ENCODE results near the gene LGR4.

The LGR4 gene

GRCh38 chr11:27401280-27401832 is 71.2 kb downstream of the LGR4 start:
- FAIRE-seq = no peak
- no peak for DNase-seq (ENCODE audit: insufficient read length, low spot score)
- TF ChIP-seq POU2F2 (IDR thresholded peaks at IDR 0.05; ENCODE audit: low read depth, low read length) (no peak), TAF1 (IDR thresholded peaks at IDR 0.05; ENCODE audit: low read depth, low read length) (no peak), PAX5 (IDR thresholded peaks at IDR 0.05; ENCODE audit: insufficient read depth, low read length, severe bottlenecking) (no peak), POLR2AphosphoS5 (IDR thresholded peaks at IDR 0.05; ENCODE audit: low read depth, low read length) (no peak), SPI1 (IDR thresholded peaks at IDR 0.05; ENCODE audit: low read depth, low read length) (no peak), POLR2A (IDR thresholded peaks at IDR 0.05; ENCODE audit: low read depth, low read length) (no peak)

- no peak for FAIRE-seq
- TF ChIP-seq POLR2AphosphoS5 (IDR thresholded peaks at IDR 0.05; ENCODE audit: low read depth, low read length) = no peak
- TF ChIP-seq POU2F2 (IDR thresholded peaks at IDR 0.05; ENCODE audit: low read depth, low read length) = no peak
- TF ChIP-seq POLR2A (IDR thresholded peaks at IDR 0.05; ENCODE audit: low read depth, low read length) = no peak
- no peak for TF ChIP-seq SPI1 (IDR thresholded peaks at IDR 0.05; ENCODE audit: low read depth, low read length)
- TF ChIP-seq PAX5 (IDR thresholded peaks at IDR 0.05; ENCODE audit: insufficient read depth, low read length, severe bottlenecking) = no peak
- TF ChIP-seq TAF1 (IDR thresholded peaks at IDR 0.05; ENCODE audit: low read depth, low read length) = no peak
- DNase-seq (ENCODE audit: insufficient read length, low spot score) = no peak
Observed at GRCh38 chr11:27398400-27398770, 74.2 kb downstream of the LGR4 start.

GRCh38 chr11:27397624-27398399 is 74.8 kb downstream of the LGR4 start:
- no peak for DNase-seq (ENCODE audit: insufficient read length, low spot score)
- TF ChIP-seq TAF1 (IDR thresholded peaks at IDR 0.05; ENCODE audit: low read depth, low read length) (no peak), POLR2AphosphoS5 (IDR thresholded peaks at IDR 0.05; ENCODE audit: low read depth, low read length) (no peak), POLR2A (IDR thresholded peaks at IDR 0.05; ENCODE audit: low read depth, low read length) (no peak), POU2F2 (IDR thresholded peaks at IDR 0.05; ENCODE audit: low read depth, low read length) (no peak), SPI1 (IDR thresholded peaks at IDR 0.05; ENCODE audit: low read depth, low read length) (no peak), PAX5 (IDR thresholded peaks at IDR 0.05; ENCODE audit: insufficient read depth, low read length, severe bottlenecking) (no peak)
- no peak for FAIRE-seq

GRCh38 chr11:27396259-27396839 is 76.2 kb downstream of the LGR4 start:
- TF ChIP-seq PAX5 (IDR thresholded peaks at IDR 0.05; ENCODE audit: insufficient read depth, low read length, severe bottlenecking) (no peak), SPI1 (IDR thresholded peaks at IDR 0.05; ENCODE audit: low read depth, low read length) (no peak), POU2F2 (IDR thresholded peaks at IDR 0.05; ENCODE audit: low read depth, low read length) (no peak), POLR2A (IDR thresholded peaks at IDR 0.05; ENCODE audit: low read depth, low read length) (no peak), POLR2AphosphoS5 (IDR thresholded peaks at IDR 0.05; ENCODE audit: low read depth, low read length) (no peak), TAF1 (IDR thresholded peaks at IDR 0.05; ENCODE audit: low read depth, low read length) (no peak)
- FAIRE-seq = no peak
- no peak for DNase-seq (ENCODE audit: insufficient read length, low spot score)

- DNase-seq (ENCODE audit: insufficient read length, low spot score) = no peak
- FAIRE-seq = no peak
Observed at GRCh38 chr11:27395556-27396258, 76.9 kb downstream of the LGR4 start.

GRCh38 chr11:27394781-27395228 is 77.8 kb downstream of the LGR4 start:
- no peak for FAIRE-seq
- no peak for TF ChIP-seq POU2F2 (IDR thresholded peaks at IDR 0.05; ENCODE audit: low read depth, low read length)
- TF ChIP-seq POLR2AphosphoS5 (IDR thresholded peaks at IDR 0.05; ENCODE audit: low read depth, low read length) = no peak
- DNase-seq (ENCODE audit: insufficient read length, low spot score) = no peak

More at GRCh38 chr11:27395556-27396258, 76.9 kb downstream of the LGR4 start:
- TF ChIP-seq POLR2AphosphoS5 (IDR thresholded peaks at IDR 0.05; ENCODE audit: low read depth, low read length) (no peak), PAX5 (IDR thresholded peaks at IDR 0.05; ENCODE audit: insufficient read depth, low read length, severe bottlenecking) (no peak), TAF1 (IDR thresholded peaks at IDR 0.05; ENCODE audit: low read depth, low read length) (no peak), POLR2A (IDR thresholded peaks at IDR 0.05; ENCODE audit: low read depth, low read length) (no peak)

- FAIRE-seq (no peak), DNase-seq (ENCODE audit: insufficient read length, low spot score) (no peak)
- TF ChIP-seq POU2F2 (IDR thresholded peaks at IDR 0.05; ENCODE audit: low read depth, low read length) (no peak), TAF1 (IDR thresholded peaks at IDR 0.05; ENCODE audit: low read depth, low read length) (no peak), PAX5 (IDR thresholded peaks at IDR 0.05; ENCODE audit: insufficient read depth, low read length, severe bottlenecking) (no peak), SPI1 (IDR thresholded peaks at IDR 0.05; ENCODE audit: low read depth, low read length) (no peak), POLR2A (IDR thresholded peaks at IDR 0.05; ENCODE audit: low read depth, low read length) (no peak), POLR2AphosphoS5 (IDR thresholded peaks at IDR 0.05; ENCODE audit: low read depth, low read length) (no peak)
Observed at GRCh38 chr11:27392278-27393114, 80.1 kb downstream of the LGR4 start.

- FAIRE-seq = no peak
- DNase-seq (ENCODE audit: insufficient read length, low spot score) = no peak
- no peak for TF ChIP-seq TAF1 (IDR thresholded peaks at IDR 0.05; ENCODE audit: low read depth, low read length)
- no peak for TF ChIP-seq SPI1 (IDR thresholded peaks at IDR 0.05; ENCODE audit: low read depth, low read length)
- no peak for TF ChIP-seq PAX5 (IDR thresholded peaks at IDR 0.05; ENCODE audit: insufficient read depth, low read length, severe bottlenecking)
- no peak for TF ChIP-seq POLR2A (IDR thresholded peaks at IDR 0.05; ENCODE audit: low read depth, low read length)
- TF ChIP-seq POLR2AphosphoS5 (IDR thresholded peaks at IDR 0.05; ENCODE audit: low read depth, low read length) = no peak
- TF ChIP-seq POU2F2 (IDR thresholded peaks at IDR 0.05; ENCODE audit: low read depth, low read length) = no peak
Observed at GRCh38 chr11:27391331-27392015, 81.1 kb downstream of the LGR4 start.
